MG63 (cell line): ENCODE results near the gene RIPPLY3. TPM values are rescaled to one million over a fixed set of nuclear protein-coding genes. Genes with fewer than 3 reads are reported as not detected.
A peak's percentile ranks its signal among the peaks of the same experiment; 100 is the strongest.

Experiments used
- DNase-seq: peaks from one replicate; pipeline ENCODE4 v3.0.0-alpha.2; 2020
- H3K27me3 ChIP-seq: fragments of 250-450 bp; sonication (Bioruptor Pico); 2 replicates; pipeline ENCODE4 v1.5.1; 2020; ENCODE audit warnings: mild to moderate bottlenecking, moderate library complexity
- H3K36me3 ChIP-seq: fragments of 250-450 bp; sonication (Bioruptor Pico); 2 replicates; pipeline ENCODE4 v1.5.1; 2020; ENCODE audit warnings: mild to moderate bottlenecking, moderate library complexity
- H3K4me3 ChIP-seq: fragments of 250-450 bp; sonication (Bioruptor Pico); 2 replicates; pipeline ENCODE4 v1.5.1; 2020; ENCODE audit warnings: mild to moderate bottlenecking, moderate library complexity
- H3K9me3 ChIP-seq: fragments of 250-450 bp; sonication (Bioruptor Pico); 2 replicates; pipeline ENCODE4 v1.5.1; 2020; ENCODE audit warnings: mild to moderate bottlenecking, moderate library complexity
- total RNA-seq: library from RNA; depleted of rRNA; stranded (reverse); fragments of >200 nt; shearing (Covaris generic); gene quantifications from 2 replicates; pipeline ENCODE4 v1.2.3, GENCODE V29; 2014; ENCODE audit warnings: low replicate concordance; rRNA removed

RIPPLY3 gene
- total RNA-seq, result 0.16 TPM in 1 of 2 replicates, not detected in the other

- DNase-seq, result peak; percentile 30
- Histone ChIP-seq H3K9me3 (no peaks in the 10 kb centered on the region), H3K27me3 (no peaks in the 10 kb centered on the region), H3K36me3 (no peaks in the 10 kb centered on the region), H3K4me3 (peak within 1 kb of the TSS; percentile 20)
Observed at GRCh38 chr21:37006486-37007291, at the start of gene RIPPLY3. Gene RIPPLY3, plus strand, starts transcription at chr21:37006702. Its CDS starts 71 bp downstream, at chr21:37006773.

- no peaks in the 10 kb centered on the region for H3K9me3 ChIP-seq
- peaks cover 24% of the 10 kb centered on the region for H3K36me3 ChIP-seq
- H3K27me3 ChIP-seq, result no peaks in the 10 kb centered on the region
- no peak for DNase-seq
- no peak overlapping the region for H3K4me3 ChIP-seq
Observed at GRCh38 chr21:36959020-36959835, 47.3 kb upstream of the RIPPLY3 start.

GRCh38 chr21:36960676-36961284 is 45.7 kb upstream of the RIPPLY3 start:
- Histone ChIP-seq H3K9me3 (no peaks in the 10 kb centered on the region), H3K36me3 (peaks cover 25% of the 10 kb centered on the region), H3K27me3 (no peaks in the 10 kb centered on the region), H3K4me3 (no peak overlapping the region)
- no peak for DNase-seq

GRCh38 chr21:36962098-36962780 is 44.3 kb upstream of the RIPPLY3 start:
- Histone ChIP-seq H3K4me3 (no peak overlapping the region), H3K36me3 (peaks cover 16% of the 10 kb centered on the region), H3K9me3 (no peaks in the 10 kb centered on the region), H3K27me3 (no peaks in the 10 kb centered on the region)
- DNase-seq, result no peak

GRCh38 chr21:36964398-36964797 is 42.1 kb upstream of the RIPPLY3 start:
- no peaks in the 10 kb centered on the region for H3K9me3 ChIP-seq
- no peak for DNase-seq
- peaks cover 19% of the 10 kb centered on the region for H3K36me3 ChIP-seq
- H3K27me3 ChIP-seq, result no peaks in the 10 kb centered on the region
- no peak overlapping the region for H3K4me3 ChIP-seq

GRCh38 chr21:36964827-36965719 is 41.4 kb upstream of the RIPPLY3 start:
- Histone ChIP-seq H3K4me3 (peak overlapping the region; percentile 81), H3K27me3 (no peaks in the 10 kb centered on the region), H3K36me3 (peaks cover 16% of the 10 kb centered on the region), H3K9me3 (no peaks in the 10 kb centered on the region)
- no peak for DNase-seq

- H3K4me3 ChIP-seq, result peak overlapping the region; percentile 81
- H3K27me3 ChIP-seq, result no peaks in the 10 kb centered on the region
- no peaks in the 10 kb centered on the region for H3K9me3 ChIP-seq
- H3K36me3 ChIP-seq, result peaks cover 12% of the 10 kb centered on the region
- DNase-seq, result no peak
Observed at GRCh38 chr21:36965720-36966065, 40.8 kb upstream of the RIPPLY3 start.

- no peaks in the 10 kb centered on the region for H3K9me3 ChIP-seq
- peak within 1 kb of the TSS; percentile 81 for H3K4me3 ChIP-seq
- H3K36me3 ChIP-seq, result peaks cover 7% of the 10 kb centered on the region
- H3K27me3 ChIP-seq, result no peaks in the 10 kb centered on the region
- peak; percentile 75 for DNase-seq
Observed at GRCh38 chr21:36966066-36966820, 40.3 kb upstream of the RIPPLY3 start, which contains the start of gene HLCS. Gene HLCS, minus strand, starts transcription at chr21:36966669. Its CDS starts 31 bp downstream, at chr21:36966638.

GRCh38 chr21:36966821-36967768 is 39.4 kb upstream of the RIPPLY3 start:
- DNase-seq, result no peak
- peaks cover 6% of the 10 kb centered on the region; the same call in 1 of the 2 replicates for H3K36me3 ChIP-seq
- peak overlapping the region; percentile 59 for H3K4me3 ChIP-seq
- no peaks in the 10 kb centered on the region for H3K27me3 ChIP-seq
- H3K9me3 ChIP-seq, result no peaks in the 10 kb centered on the region

GRCh38 chr21:36968414-36968813 is 38.1 kb upstream of the RIPPLY3 start:
- no peak for DNase-seq
- Histone ChIP-seq H3K36me3 (peaks cover 6% of the 10 kb centered on the region; the same call in 1 of the 2 replicates), H3K9me3 (no peaks in the 10 kb centered on the region), H3K4me3 (no peak overlapping the region), H3K27me3 (no peaks in the 10 kb centered on the region)

GRCh38 chr21:36968976-36969375 is 37.5 kb upstream of the RIPPLY3 start:
- DNase-seq, result no peak
- H3K4me3 ChIP-seq, result no peak overlapping the region

GRCh38 chr21:36973986-36974850 is 32.3 kb upstream of the RIPPLY3 start:
- Histone ChIP-seq H3K27me3 (no peaks in the 10 kb centered on the region), H3K36me3 (no peaks in the 10 kb centered on the region), H3K9me3 (no peaks in the 10 kb centered on the region), H3K4me3 (no peak overlapping the region)
- no peak for DNase-seq

More at GRCh38 chr21:36968976-36969375, 37.5 kb upstream of the RIPPLY3 start:
- Histone ChIP-seq H3K9me3 (no peaks in the 10 kb centered on the region), H3K36me3 (peaks cover 6% of the 10 kb centered on the region; the same call in 1 of the 2 replicates), H3K27me3 (no peaks in the 10 kb centered on the region)

- Histone ChIP-seq H3K36me3 (no peaks in the 10 kb centered on the region), H3K4me3 (no peak overlapping the region), H3K27me3 (no peaks in the 10 kb centered on the region), H3K9me3 (no peaks in the 10 kb centered on the region)
- no peak for DNase-seq
Observed at GRCh38 chr21:36974851-36975192, 31.7 kb upstream of the RIPPLY3 start.
